Gastrocnemius medialis (tissue), 4 donors: ENCODE results near the gene SERPINE2. TPM values are rescaled to one million over a fixed set of nuclear protein-coding genes. Genes with fewer than 3 reads are reported as not detected.

Experiments
- ATAC-seq, 2 donors: fragments of 150-250 bp; one replicate each; pipeline ENCODE4 v1.9.1; 2016
- DNase-seq, 2 donors: peaks; one replicate each; pipeline ENCODE4 v3.0.0-alpha.2; 2019
- H3K27ac ChIP-seq, 4 donors: fragments of 200-600 bp; sonication (generic); 1 replicate in 1 of 4; 2 replicates in 3 of 4; pipeline ENCODE4 v1.5.1; 2016 to 2018; ENCODE audit warnings: mild to moderate bottlenecking in 2 of 4, moderate library complexity in 1 of 4
- H3K27me3 ChIP-seq, 3 donors: fragments of 200-600 bp; sonication (generic) in 2 of 3; 1 replicate in 1 of 3; 2 replicates in 2 of 3; pipeline versions ENCODE4 v1.5.1 to v1.6.0; 2016 to 2019; ENCODE audit warnings: mild to moderate bottlenecking in 1 of 3, moderate library complexity in 1 of 3
- H3K36me3 ChIP-seq, 2 donors: fragments of 200-600 bp; sonication (generic) in 1 of 2; one replicate each; pipeline ENCODE4 v1.5.1; 2017 to 2018
- H3K4me1 ChIP-seq, 2 donors: fragments of 200-600 bp; sonication (generic) in 1 of 2; one replicate each; pipeline ENCODE4 v1.5.1; 2016 to 2017; ENCODE audit warnings: mild to moderate bottlenecking in 2 of 2
- H3K4me3 ChIP-seq, 4 donors: fragments of 200-600 bp; sonication (generic) in 3 of 4; 1 replicate in 1 of 4; 2 replicates in 3 of 4; pipeline ENCODE4 v1.5.1; 2016 to 2019; ENCODE audit warnings: mild to moderate bottlenecking in 2 of 4
- H3K9me3 ChIP-seq, 3 donors: fragments of 200-600 bp; sonication (generic) in 2 of 3; 1 replicate in 1 of 3; 2 replicates in 2 of 3; pipeline ENCODE4 v1.5.1; 2016 to 2019
- CTCF ChIP-seq, 5 experiments: fragments of 450-650 bp in 3 of 5; fragments of 200-600 bp in 2 of 5; sonication (generic) in 2 of 5; IDR thresholded peaks in 4 of 5; conservative IDR thresholded peaks in 1 of 5; 1 replicate in 4 of 5; 2 replicates in 1 of 5; pipeline ENCODE4 v1.5.1; 2016 to 2019; ENCODE audit warnings: antibody characterized with exemption in 5 of 5, mild to moderate bottlenecking in 3 of 5, moderate library complexity in 3 of 5
- POLR2A ChIP-seq, 2 donors: fragments of 450-650 bp; IDR thresholded peaks; one replicate each; pipeline ENCODE4 v1.6.1; 2017; ENCODE audit warnings: antibody characterized with exemption in 2 of 2, mild to moderate bottlenecking in 2 of 2, moderate library complexity in 2 of 2
- in situ Hi-C, 4 donors: fragments of 200-750 bp; cut with MboI; loops; one replicate each; pipeline versions ENCODE4 v1.15.0 to v1.8.0; 2017; ENCODE audit warnings: low sequenced_read_pairs in 4 of 4
- intact Hi-C: fragments of 100-400 bp; cut with DNase I; formaldehyde crosslinking; loops from one replicate; pipeline ENCODE4 v1.15.1; 2023; ENCODE audit warnings: low total_unique reads
- total RNA-seq, 4 donors: library from RNA; depleted of rRNA; stranded (reverse); fragments of >200 nt; gene quantifications; one replicate each; pipeline versions ENCODE4 v1.1.0 to v1.2.3, GENCODE V29; 2016

SERPINE2 gene
- total RNA-seq, 4 donors from 2014 or later, result 0.41 to 2.8 (median 1.4) TPM

- intact Hi-C loops, result no loop called here
- Histone ChIP-seq H3K9me3 (no peaks in the 10 kb centered on the region), H3K27ac (no peak overlapping the region), H3K4me3 (no peak overlapping the region), H3K27me3 (no peaks in the 10 kb centered on the region), H3K36me3 (no peaks in the 10 kb centered on the region), H3K4me1 (no peaks in the 10 kb centered on the region)
- TF ChIP-seq POLR2A (IDR thresholded peaks at IDR 0.05) (no peak), CTCF (IDR thresholded peaks at IDR 0.05 in 4 of 5, conservative IDR thresholded peaks at IDR 0.05 in 1 of 5) (no peak)
- in situ Hi-C loops, result no loop called here
- ATAC-seq, result no peak
- no peak for DNase-seq
Measured at GRCh38 chr2:223976635-223977226, 62.4 kb downstream of the SERPINE2 start.

GRCh38 chr2:223973606-223974005, 65.5 kb downstream of the SERPINE2 start:
- Histone ChIP-seq H3K36me3 (peaks cover 0 to 1% of the 10 kb centered on the region in 2 donors), H3K27me3 (no peaks in the 10 kb centered on the region), H3K4me3 (no peak overlapping the region), H3K9me3 (no peaks in the 10 kb centered on the region), H3K4me1 (no peaks in the 10 kb centered on the region), H3K27ac (no peak overlapping the region)
- no peak for TF ChIP-seq POLR2A (IDR thresholded peaks at IDR 0.05)
- in situ Hi-C loops (loop anchor here in 3 of 4 donors (25.0 kb wide), 2 partner anchors 589 to 614 kb away; partner anchors contain the start of gene CUL3 (in 2 of the 3)), intact Hi-C loops (no loop called here)
- DNase-seq, result no peak
- ATAC-seq, result no peak

GRCh38 chr2:223972656-223973102, 66.4 kb downstream of the SERPINE2 start:
- in situ Hi-C loops, result loop anchor here in 3 of 4 donors (25.0 kb wide), 2 partner anchors 590 to 615 kb away; partner anchors contain the start of gene CUL3 (in 2 of the 3)
- Histone ChIP-seq H3K27ac (no peak overlapping the region), H3K4me3 (no peak overlapping the region), H3K36me3 (peaks cover 0 to 10% of the 10 kb centered on the region in 2 donors), H3K9me3 (no peaks in the 10 kb centered on the region), H3K4me1 (no peaks in the 10 kb centered on the region), H3K27me3 (no peaks in the 10 kb centered on the region)
- DNase-seq (no peak), ATAC-seq (no peak)
- TF ChIP-seq POLR2A (IDR thresholded peaks at IDR 0.05), result no peak
- TF ChIP-seq CTCF (IDR thresholded peaks at IDR 0.05 in 4 of 5, conservative IDR thresholded peaks at IDR 0.05 in 1 of 5), result no peak
- intact Hi-C loops, result no loop called here

- intact Hi-C loops (no loop called here), in situ Hi-C loops (loop anchor here in 3 of 4 donors (25.0 kb wide), 2 partner anchors 591 to 616 kb away; partner anchors contain the start of gene CUL3 (in 2 of the 3))
- Histone ChIP-seq H3K4me3 (no peak overlapping the region), H3K9me3 (no peaks in the 10 kb centered on the region), H3K4me1 (no peaks in the 10 kb centered on the region), H3K36me3 (peaks cover 0 to 20% of the 10 kb centered on the region in 2 donors), H3K27ac (no peak overlapping the region), H3K27me3 (no peaks in the 10 kb centered on the region)
- ATAC-seq (no peak), DNase-seq (no peak)
- TF ChIP-seq POLR2A (IDR thresholded peaks at IDR 0.05) (no peak), CTCF (IDR thresholded peaks at IDR 0.05 in 4 of 5, conservative IDR thresholded peaks at IDR 0.05 in 1 of 5) (no peak)
Measured at GRCh38 chr2:223971731-223972130, 67.4 kb downstream of the SERPINE2 start.

GRCh38 chr2:223970343-223971128, 68.5 kb downstream of the SERPINE2 start:
- intact Hi-C loops, result loop anchor here (1.0 kb wide), 1 partner anchor 314 kb away; no protein-coding TSS in a partner anchor

More at GRCh38 chr2:223970343-223971128, 68.5 kb downstream of the SERPINE2 start:
- H3K4me3 ChIP-seq, result no peak overlapping the region
- H3K27ac ChIP-seq, result no peak overlapping the region
- no peaks in the 10 kb centered on the region for H3K4me1 ChIP-seq
- peaks cover 0 to 24% of the 10 kb centered on the region in 2 donors for H3K36me3 ChIP-seq
- peak in 1 of 2 donors; percentile 53 for ATAC-seq
- no peaks in the 10 kb centered on the region for H3K9me3 ChIP-seq
- no peaks in the 10 kb centered on the region for H3K27me3 ChIP-seq
- no peak for DNase-seq
- in situ Hi-C loops, result loop anchor here in 3 of 4 donors (25.0 kb wide), 2 partner anchors 592 to 617 kb away; partner anchors contain the start of gene CUL3 (in 2 of the 3)
- TF ChIP-seq POLR2A (IDR thresholded peaks at IDR 0.05) (no peak), CTCF (IDR thresholded peaks at IDR 0.05 in 4 of 5, conservative IDR thresholded peaks at IDR 0.05 in 1 of 5) (peak; percentile 59 to 91 (median 81))
